IMR-90 (cell line): ENCODE measurements around the gene RAB27A. TPM values are rescaled to one million over a fixed set of nuclear protein-coding genes. Genes with fewer than 3 reads are reported as not detected.
A peak's percentile ranks its signal among the peaks of the same experiment; 100 is the strongest.

ENCODE experiments used
- ATAC-seq: fragments of 200-7000 bp; cut with Tn5 transposase; 2 replicates; pipeline ENCODE4 v1.9.1; 2020; ENCODE audit warnings: low read depth, mild to moderate bottlenecking, moderate library complexity
- BruUV-seq: library from RNA; stranded (reverse); fragments of 400-500 nt; replicated peaks from 2 replicates; lab custom pipeline; 2021; lab: Mats Ljungman, UMichigan
- CTCF ChIA-PET: fragments of 300-600 bp; formaldehyde crosslinking; extraction: SDS; loops from one replicate; lab custom pipeline; 2021; ENCODE audit warnings: antibody characterized with exemption; lab: Yijun Ruan, JAX
- POLR2A ChIA-PET: fragments of 300-600 bp; sonication (Branson Sonifier 250); formaldehyde crosslinking; loops from one replicate; lab custom pipeline; 2022; ENCODE audit warnings: antibody characterized with exemption; ENCODE audit not compliant: unreplicated experiment; lab: Charles Lee
- DNase-seq: peaks from one replicate; pipeline ENCODE4 v3.0.0; 2013
- H2AFZ ChIP-seq: replicated peaks from 2 replicates; pipeline ENCODE3; 2013; ENCODE audit warnings: low read length, mild to moderate bottlenecking; ENCODE audit not compliant: poor library complexity
- H2AK5ac ChIP-seq: 2 replicates; pipeline ENCODE4 v1.6.1; 2013; ENCODE audit warnings: low read depth, low read length, inconsistent platforms
- H2AK9ac ChIP-seq: replicated peaks from 2 replicates; pipeline ENCODE3; 2013; ENCODE audit warnings: mild to moderate bottlenecking, low read depth, low read length, moderate library complexity; ENCODE audit not compliant: poor library complexity
- H2BK120ac ChIP-seq: 2 replicates; pipeline ENCODE4 v1.6.1; 2013; ENCODE audit warnings: low read depth, low read length, inconsistent platforms
- H2BK15ac ChIP-seq: 3 replicates; pipeline ENCODE4 v1.6.1; 2013; ENCODE audit warnings: low read depth, low read length, inconsistent platforms
- H2BK20ac ChIP-seq: 2 replicates; pipeline ENCODE4 v1.6.1; 2013; ENCODE audit warnings: low read depth, mild to moderate bottlenecking, inconsistent platforms, low read length, moderate library complexity
- H2BK5ac ChIP-seq: 2 replicates; pipeline ENCODE4 v1.6.1; 2013; ENCODE audit warnings: mild to moderate bottlenecking, low read depth, low read length, inconsistent platforms; ENCODE audit not compliant: poor library complexity, severe bottlenecking
- H3K14ac ChIP-seq: replicated peaks from 2 replicates; pipeline ENCODE4 v1.6.1; 2013; ENCODE audit warnings: low read depth, low read length, inconsistent platforms
- H3K18ac ChIP-seq: 2 replicates; pipeline ENCODE4 v1.6.1; 2013; ENCODE audit warnings: low read depth, low read length, control low read depth
- H3K23ac ChIP-seq: 2 replicates; pipeline ENCODE4 v1.6.1; 2013; ENCODE audit warnings: low read depth, low read length, inconsistent platforms
- H3K27ac ChIP-seq: 2 replicates; pipeline ENCODE4 v1.5.1; 2013; ENCODE audit warnings: mild to moderate bottlenecking, control low read depth, low read length; ENCODE audit not compliant: insufficient read depth
- H3K27me3 ChIP-seq: 2 replicates; pipeline ENCODE4 v1.6.1; 2013; ENCODE audit warnings: low read length; ENCODE audit not compliant: control insufficient read depth, insufficient read depth
- H3K36me3 ChIP-seq: 2 replicates; pipeline ENCODE4 v1.6.1; 2013; ENCODE audit warnings: low read length, mixed read lengths; ENCODE audit not compliant: control insufficient read depth, insufficient read depth
- H3K4ac ChIP-seq: 2 replicates; pipeline ENCODE4 v1.6.1; 2013; ENCODE audit warnings: low read depth, low read length, inconsistent platforms
- H3K4me1 ChIP-seq: 2 replicates; pipeline ENCODE4 v1.6.1; 2013; ENCODE audit warnings: low read length, mixed read lengths; ENCODE audit not compliant: control insufficient read depth, insufficient read depth
- H3K4me2 ChIP-seq: 2 replicates; pipeline ENCODE4 v1.6.1; 2013; ENCODE audit warnings: low read depth, mild to moderate bottlenecking, control low read depth, low read length, moderate library complexity
- H3K4me3 ChIP-seq: 2 replicates; pipeline ENCODE4 v1.5.1; 2013; ENCODE audit warnings: low read depth, mild to moderate bottlenecking, control low read depth, low read length, moderate library complexity; ENCODE audit not compliant: insufficient read depth
- H3K56ac ChIP-seq: 2 replicates; pipeline ENCODE4 v1.6.1; 2013; ENCODE audit warnings: low read length, inconsistent platforms; ENCODE audit not compliant: insufficient read depth; ENCODE audit errors: extremely low read depth
- H3K79me1 ChIP-seq, 2 experiments: 2 replicates each; pipeline ENCODE4 v1.6.1; 2013; ENCODE audit warnings: low read length in 2 of 2, inconsistent platforms in 1 of 2, low read depth in 1 of 2
- H3K9ac ChIP-seq: 2 replicates; pipeline ENCODE4 v1.6.1; 2013; ENCODE audit warnings: low read depth, low read length, control low read depth
- H3K9me1 ChIP-seq: 2 replicates; pipeline ENCODE4 v1.6.1; 2013; ENCODE audit warnings: low read length, inconsistent platforms; ENCODE audit not compliant: insufficient read depth
- H3K9me3 ChIP-seq: 2 replicates; pipeline ENCODE4 v1.6.1; 2013; ENCODE audit warnings: low read length; ENCODE audit not compliant: control insufficient read depth, insufficient read depth
- H4K20me1 ChIP-seq: 2 replicates; pipeline ENCODE4 v1.6.1; 2013; ENCODE audit warnings: low read length, inconsistent platforms; ENCODE audit not compliant: insufficient read depth
- H4K5ac ChIP-seq: 2 replicates; pipeline ENCODE4 v1.6.1; 2013; ENCODE audit warnings: mild to moderate bottlenecking, low read depth, low read length, control low read depth
- H4K8ac ChIP-seq, 2 experiments: 2 replicates each; pipeline ENCODE4 v1.6.1; 2013; ENCODE audit warnings: low read depth in 2 of 2, low read length in 2 of 2, control low read depth in 1 of 2, inconsistent platforms in 1 of 2
- H4K91ac ChIP-seq: 2 replicates; pipeline ENCODE4 v1.6.1; 2013; ENCODE audit warnings: low read depth, low read length, inconsistent platforms; ENCODE audit not compliant: insufficient read depth
- BHLHE40 ChIP-seq: fragments of 150-350 bp; IDR thresholded peaks from 2 replicates; pipeline ENCODE4 v1.6.1; 2016; ENCODE audit warnings: mild to moderate bottlenecking, low read depth, low read length
- CEBPB ChIP-seq: IDR thresholded peaks from 2 replicates; pipeline ENCODE4 v1.6.1; 2012; ENCODE audit warnings: low read depth, low read length, improper control_type of control experiment
- CTCF ChIP-seq: conservative IDR thresholded peaks from 2 replicates; pipeline ENCODE4 v1.5.1; 2012; ENCODE audit warnings: mild to moderate bottlenecking, low read depth, low read length, improper control_type of control experiment
- ELK1 ChIP-seq: fragments of 150-350 bp; IDR thresholded peaks from 2 replicates; pipeline ENCODE4 v1.6.1; 2016; ENCODE audit warnings: low read depth, mild to moderate bottlenecking, low read length, moderate library complexity, borderline replicate concordance
- MXI1 ChIP-seq: IDR thresholded peaks from 2 replicates; pipeline ENCODE4 v1.6.1; 2012; ENCODE audit warnings: low read depth, mild to moderate bottlenecking, low read length, moderate library complexity, borderline replicate concordance
- POLR2A ChIP-seq: IDR thresholded peaks from 2 replicates; pipeline ENCODE4 v1.6.1; 2012; ENCODE audit warnings: mild to moderate bottlenecking, low read depth, low read length
- RCOR1 ChIP-seq: IDR thresholded peaks from 2 replicates; pipeline ENCODE4 v1.6.1; 2012; ENCODE audit warnings: mild to moderate bottlenecking, low read length, improper control_type of control experiment; ENCODE audit not compliant: insufficient replicate concordance
- WGBS, 2 experiments: methylation state at CpG; one replicate each; pipeline versions ENCODE4 v1.1.5 to v1.1.7; 2013; ENCODE audit warnings: missing lambda C conversion rate in 2 of 2; ENCODE audit not compliant: insufficient read length in 1 of 2; ENCODE audit errors: extremely low coverage in 2 of 2; 5-methylcytosine and 5-hydroxymethylcytosine counted together
- dilution Hi-C: fragments of 300-500 bp; cut with HindIII; formaldehyde crosslinking; loops from one replicate; pipeline ENCODE4 v1.14.3; 2018; ENCODE audit warnings: low sequenced_read_pairs; ENCODE audit not compliant: unreplicated experiment
- in situ Hi-C: fragments of 300-500 bp; cut with MboI; formaldehyde crosslinking; loops from 3 replicates; pipeline ENCODE4 v1.14.3; 2019; ENCODE audit warnings: low sequenced_read_pairs, inconsistent platforms, mixed read lengths
- intact Hi-C: fragments of 100-400 bp; cut with micrococcal nuclease; formaldehyde crosslinking; loops from 2 replicates; pipeline ENCODE4 v1.10.0; 2022
- polyA plus RNA-seq, 3 experiments: library from polyadenylated mRNA; depleted of rRNA; stranded (reverse); fragments of >200 nt; gene quantifications; 2 replicates each; pipeline ENCODE4 v1.2.3, GENCODE V29; 2012; ENCODE audit warnings: low replicate concordance in 1 of 3
- total RNA-seq: library from RNA; depleted of rRNA; stranded (reverse); fragments of >200 nt; gene quantifications from 2 replicates; pipeline ENCODE4 v1.2.3, GENCODE V29; 2012

The RAB27A gene
- total and polyA plus RNA-seq, 2 of the 4 experiments (the other 2 are of a cell fraction): 4.8 to 13.7 TPM

- Histone ChIP-seq H4K5ac (peak within 1 kb of the TSS; percentile 85), H3K9me1 (peaks cover 3% of the 10 kb centered on the region; the same call in 1 of the 2 replicates), H3K36me3 (peaks cover 2% of the 10 kb centered on the region), H4K8ac (peak within 1 kb of the TSS; percentile 79 to 97), H3K27ac (peak within 1 kb of the TSS; percentile 91), H2AK9ac (peak within 1 kb of the TSS; percentile 92), H4K20me1 (peaks cover 24% of the 10 kb centered on the region; the same call in 1 of the 2 replicates), H3K9ac (peak within 1 kb of the TSS; percentile 95), H3K79me1 (peaks cover under 1 to 15% of the 10 kb centered on the region in 2 experiments; a peak in 2 of 4 replicates), H3K14ac (peak within 1 kb of the TSS; percentile 94), H3K4me2 (peak within 1 kb of the TSS; percentile 79), H2BK20ac (no peak within 1 kb of the TSS), H2BK15ac (peak within 1 kb of the TSS; percentile 27; the same call in 1 of the 3 replicates), H2BK5ac (peak within 1 kb of the TSS; percentile 88), H3K18ac (peak within 1 kb of the TSS; percentile 74), H3K4ac (peak within 1 kb of the TSS; percentile 97), H2BK120ac (peak within 1 kb of the TSS; percentile 52), H3K9me3 (no peaks in the 10 kb centered on the region), H2AFZ (peak within 1 kb of the TSS; percentile 94), H3K23ac (peak within 1 kb of the TSS; percentile 96), H2AK5ac (peak within 1 kb of the TSS; percentile 81), H3K4me1 (no peaks in the 10 kb centered on the region; the same call in 1 of the 2 replicates), H3K56ac (peak within 1 kb of the TSS; percentile 79), H4K91ac (peak within 1 kb of the TSS; percentile 96), H3K27me3 (no peaks in the 10 kb centered on the region), H3K4me3 (peak within 1 kb of the TSS; percentile 80)
- ATAC-seq: peak; percentile 99
- ChIA-PET POLR2A (no interaction called here), CTCF (interaction anchor here (0.6 to 1.0 kb wide), 3 partner anchors 52 to 82 kb away, joined by 3 to 4 read pairs (median 3); no protein-coding TSS in a partner anchor)
- BruUV-seq: TSS peak; percentile 79
- peak; percentile 99 for DNase-seq
- TF ChIP-seq RCOR1 (no peak), BHLHE40 (no peak), POLR2A (peak; percentile 85), MXI1 (peak; percentile 87; the same call in 1 of the 2 replicates), CEBPB (peak; percentile 98), CTCF (peak; percentile 32; the same call in 1 of the 2 replicates), ELK1 (no peak)
- in situ Hi-C loops: no loop called here
- intact Hi-C loops: loop anchor here (2.0 kb wide), 1 partner anchor 24 kb away; no protein-coding TSS in a partner anchor
- WGBS, 2 experiments: 0% methylated on average over 42 of the region's 62 CpGs; no CpG with 5 or more reads in 1 of the 2 experiments
- dilution Hi-C loops: no loop called here
These were observed 92.9 kb downstream of the RAB27A start, which contains the start of gene RSL24D1 for GRCh38 chr15:55196458-55197361. RSL24D1 (minus strand) TSS chr15:55196941; CDS start chr15:55196890, 51 bp downstream.
